SIG-M5 treated with dmso at 0.1 percent for 504 hours (cell line): ENCODE measurements around the gene SLC22A23.

Experiments
- DNase-seq: peaks from one replicate; lab custom pipeline; 2025; ENCODE audit not compliant: unreplicated experiment; lab: John Stamatoyannopoulos, UW

SLC22A23 gene

GRCh38 chr6:3322366-3322890 lies 134.4 kb downstream of the SLC22A23 start:
- DNase-seq, result no peak

GRCh38 chr6:3321875-3322274 lies 135.0 kb downstream of the SLC22A23 start:
- DNase-seq, result no peak

- DNase-seq, result no peak
Measured at GRCh38 chr6:3321042-3321441, 135.8 kb downstream of the SLC22A23 start.

GRCh38 chr6:3320238-3320811 lies 136.5 kb downstream of the SLC22A23 start:
- DNase-seq, result no peak

GRCh38 chr6:3319610-3320200 lies 137.1 kb downstream of the SLC22A23 start:
- no peak for DNase-seq

- no peak for DNase-seq
Measured at GRCh38 chr6:3318821-3319540, 137.9 kb downstream of the SLC22A23 start.

GRCh38 chr6:3318226-3318625 lies 138.6 kb downstream of the SLC22A23 start:
- no peak for DNase-seq

GRCh38 chr6:3317741-3318211 lies 139.1 kb downstream of the SLC22A23 start:
- no peak for DNase-seq

- no peak for DNase-seq
Measured at GRCh38 chr6:3316818-3317217, 140.0 kb downstream of the SLC22A23 start.

GRCh38 chr6:3316331-3316730 lies 140.5 kb downstream of the SLC22A23 start:
- DNase-seq, result no peak

- no peak for DNase-seq
Measured at GRCh38 chr6:3315841-3316240, 141.0 kb downstream of the SLC22A23 start.

GRCh38 chr6:3314621-3315467 lies 142.0 kb downstream of the SLC22A23 start:
- no peak for DNase-seq

- no peak for DNase-seq
Measured at GRCh38 chr6:3314176-3314575, 142.7 kb downstream of the SLC22A23 start.

GRCh38 chr6:3312604-3313231 lies 144.1 kb downstream of the SLC22A23 start:
- DNase-seq, result no peak

- no peak for DNase-seq
Measured at GRCh38 chr6:3311826-3312225, 145.0 kb downstream of the SLC22A23 start.

- DNase-seq, result no peak
Measured at GRCh38 chr6:3310703-3311102, 146.1 kb downstream of the SLC22A23 start.

GRCh38 chr6:3310051-3310448 lies 146.8 kb downstream of the SLC22A23 start:
- no peak for DNase-seq

GRCh38 chr6:3309391-3310050 lies 147.3 kb downstream of the SLC22A23 start:
- no peak for DNase-seq

- no peak for DNase-seq
Measured at GRCh38 chr6:3308106-3308505, 148.7 kb downstream of the SLC22A23 start.

GRCh38 chr6:3307436-3307835 lies 149.4 kb downstream of the SLC22A23 start:
- DNase-seq, result no peak
